B cell (primary cell): ENCODE measurements around the gene D2HGDH.

Experiments
- CTCF ChIP-seq: fragments of 200-600 bp; IDR thresholded peaks from one replicate; pipeline ENCODE4 v1.8.0; 2022; ENCODE audit warnings: antibody characterized with exemption, mild to moderate bottlenecking
- EZH2 ChIP-seq: IDR thresholded peaks from 2 replicates; pipeline ENCODE4 v1.6.1; 2012; ENCODE audit warnings: borderline replicate concordance, low read depth, mild to moderate bottlenecking, moderate library complexity, low read length; ENCODE audit not compliant: insufficient read depth, poor library complexity, severe bottlenecking

GRCh38 chr2:241788572-241788971, 54.1 kb downstream of the D2HGDH start:
- TF ChIP-seq CTCF (no peak), EZH2 (no peak)
